HepG2 (cell line): Measurements from ENCODE around the gene ENDOD1. TPM values are rescaled to one million over a fixed set of nuclear protein-coding genes. Genes with fewer than 3 reads are reported as not detected.

Experiments
- ATAC-seq: fragments of 200-7000 bp; cut with Tn5 transposase; 3 replicates; pipeline ENCODE4 v1.9.1; 2020; ENCODE audit warnings: mild to moderate bottlenecking, moderate library complexity
- BruUV-seq: library from RNA; stranded (reverse); fragments of 400-500 nt; replicated peaks from 2 replicates; lab custom pipeline; 2021; lab: Mats Ljungman, UMichigan
- CTCF ChIA-PET: fragments of 300-600 bp; formaldehyde crosslinking; extraction: SDS; loops from one replicate; lab custom pipeline; 2021; ENCODE audit warnings: low total read pairs, inconsistent platforms, low intra/inter-chr PET ratio; lab: Yijun Ruan, JAX
- POLR2A ChIA-PET: fragments of 350-600 bp; sonication (Branson Sonifier 250); formaldehyde crosslinking; loops from one replicate; lab custom pipeline; 2020; ENCODE audit warnings: antibody characterized with exemption, inconsistent platforms; lab: Yijun Ruan, JAX
- DNase-seq: peaks from one replicate; pipeline ENCODE4 v3.0.0-alpha.2; 2015; ENCODE audit warnings: low spot score
- FAIRE-seq: peaks from 3 replicates; lab custom pipeline; 2011; peaks lifted over from hg19 to GRCh38; lab: Jason Lieb, UNC
- H2AFZ ChIP-seq: one replicate; pipeline ENCODE4 v1.6.1; 2011; ENCODE audit warnings: low read length, inconsistent platforms
- H3K27ac ChIP-seq: fragments of 300-600 bp; 3 replicates; pipeline ENCODE4 v1.8.0; 2011; ENCODE audit warnings: mixed run types, mild to moderate bottlenecking, mixed read lengths, low read length, inconsistent platforms; ENCODE audit not compliant: insufficient read depth; ENCODE audit errors: extremely low read length
- H3K27me3 ChIP-seq, 2 experiments: fragments of 200-600 bp in 1 of 2; 2 replicates in 1 of 2; 3 replicates in 1 of 2; pipeline versions ENCODE4 v1.6.0 to v1.8.0; 2011; ENCODE audit warnings: low read length in 2 of 2, mild to moderate bottlenecking in 2 of 2, moderate library complexity in 2 of 2, inconsistent platforms in 1 of 2; ENCODE audit not compliant: insufficient read depth in 2 of 2, control insufficient read depth in 1 of 2
- H3K36me3 ChIP-seq, 2 experiments: fragments of 200-600 bp in 1 of 2; replicated peaks in 1 of 2; 2 replicates in 1 of 2; 3 replicates in 1 of 2; pipeline versions ENCODE4 v1.5.1 to v1.8.0; 2011; ENCODE audit warnings: low read length in 2 of 2, inconsistent platforms in 1 of 2; ENCODE audit not compliant: insufficient read depth in 2 of 2, control insufficient read depth in 1 of 2
- H3K4me1 ChIP-seq: 2 replicates; pipeline ENCODE4 v1.5.1; 2012; ENCODE audit warnings: low read length, inconsistent platforms; ENCODE audit not compliant: insufficient read depth
- H3K4me2 ChIP-seq: 2 replicates; pipeline ENCODE4 v1.6.0; 2011; ENCODE audit warnings: low read depth, low read length, inconsistent platforms
- H3K4me3 ChIP-seq, 3 experiments: fragments of 200-600 bp in 1 of 3; sonication (generic), shearing (Covaris generic) in 1 of 3; replicated peaks in 1 of 3; 2 replicates each; pipeline ENCODE4 v1.5.1; 2011 to 2016; ENCODE audit warnings: low read length in 3 of 3, inconsistent platforms in 2 of 3, low read depth in 2 of 3, mild to moderate bottlenecking in 2 of 3, control low read depth in 1 of 3, mixed read lengths in 1 of 3; ENCODE audit not compliant: insufficient read depth in 1 of 3
- H3K79me2 ChIP-seq: one replicate; pipeline ENCODE4 v1.6.1; 2011; ENCODE audit warnings: low read length, inconsistent platforms; ENCODE audit not compliant: insufficient read depth
- H3K9ac ChIP-seq: 2 replicates; pipeline ENCODE4 v1.6.0; 2011; ENCODE audit warnings: mild to moderate bottlenecking, low read depth, low read length, inconsistent platforms; ENCODE audit not compliant: insufficient read depth
- H3K9me3 ChIP-seq: 2 replicates; pipeline ENCODE4 v1.5.1; 2012; ENCODE audit warnings: mild to moderate bottlenecking, low read length
- H4K20me1 ChIP-seq: 2 replicates; pipeline ENCODE4 v1.6.0; 2011; ENCODE audit warnings: inconsistent platforms, mild to moderate bottlenecking, low read length, moderate library complexity; ENCODE audit not compliant: insufficient read depth
- CBFB ChIP-seq: sonication (generic); formaldehyde crosslinking; IDR thresholded peaks from 2 replicates; pipeline ENCODE4 v1.4.0; 2020; ENCODE audit warnings: missing genetic modification reagents
- CEBPB ChIP-seq: IDR thresholded peaks from 2 replicates; pipeline ENCODE4 v1.6.1; 2011; ENCODE audit warnings: low read depth, low read length, improper control_type of control experiment, borderline replicate concordance
- HNRNPL ChIP-seq: fragments of 200-400 bp; formaldehyde crosslinking; IDR thresholded peaks from 2 replicates; pipeline ENCODE4 v1.6.1; 2017; ENCODE audit warnings: mild to moderate bottlenecking, low read depth, low read length
- KDM5A ChIP-seq: fragments of 200-600 bp; sonication (generic); IDR thresholded peaks from 2 replicates; pipeline ENCODE4 v1.7.0; 2018; ENCODE audit warnings: antibody characterized with exemption, mild to moderate bottlenecking, low read length, borderline replicate concordance
- MAFK ChIP-seq, 2 experiments: IDR thresholded peaks in 1 of 2; conservative IDR thresholded peaks in 1 of 2; 2 replicates each; pipeline ENCODE4 v1.6.1; 2011; ENCODE audit warnings: improper control_type of control experiment in 2 of 2, low read length in 2 of 2
- MIER2 ChIP-seq: IDR thresholded peaks from 2 replicates; pipeline ENCODE4 v1.6.1; 2016; ENCODE audit warnings: missing biosample characterization, missing genetic modification reagents
- MYNN ChIP-seq: sonication (generic); formaldehyde crosslinking; IDR thresholded peaks from 2 replicates; pipeline ENCODE4 v1.4.0; 2020; ENCODE audit warnings: mild to moderate bottlenecking, low read depth, missing genetic modification reagents
- ONECUT2 ChIP-seq: sonication (generic); formaldehyde crosslinking; IDR thresholded peaks from 2 replicates; pipeline ENCODE4 v1.4.0; 2020; ENCODE audit warnings: missing genetic modification reagents
- XRCC5 ChIP-seq: fragments of 200-400 bp; formaldehyde crosslinking; optimal IDR thresholded peaks from 2 replicates; pipeline ENCODE3; 2017; ENCODE audit warnings: mild to moderate bottlenecking, low read length
- ZFP41 ChIP-seq: sonication (generic); formaldehyde crosslinking; IDR thresholded peaks from 2 replicates; pipeline ENCODE4 v1.4.0; 2020; ENCODE audit warnings: mild to moderate bottlenecking, missing genetic modification reagents, borderline replicate concordance
- ZNF460 ChIP-seq: sonication (generic); formaldehyde crosslinking; IDR thresholded peaks from 2 replicates; pipeline ENCODE4 v1.5.1; 2020; ENCODE audit warnings: missing genetic modification reagents, mild to moderate bottlenecking, borderline replicate concordance
- ZNF589 ChIP-seq: sonication (generic); formaldehyde crosslinking; conservative IDR thresholded peaks from 2 replicates; pipeline ENCODE4 v1.8.0; 2022; ENCODE audit warnings: mild to moderate bottlenecking, moderate library complexity, missing genetic modification reagents
- WGBS: methylation state at CpG from one replicate; pipeline ENCODE4 v1.1.6; 2017; ENCODE audit warnings: low lambda C conversion rate; 5-methylcytosine and 5-hydroxymethylcytosine counted together
- in situ Hi-C: cut with HindIII; loops from 2 replicates; pipeline ENCODE4 v1.10.0; 2017; ENCODE audit warnings: low pct_unique_long_range_greater_than_20kb; ENCODE audit not compliant: extremely low pct_ligation_motif_present
- intact Hi-C: fragments of 100-400 bp; cut with micrococcal nuclease; formaldehyde crosslinking; loops from one replicate; pipeline ENCODE4 v1.10.0; 2022; ENCODE audit not compliant: unreplicated experiment
- polyA plus RNA-seq, 8 experiments: library from polyadenylated mRNA; depleted of rRNA in 3 of 8; stranded (reverse) in 7 of 8; unstranded in 1 of 8; fragments of >200 nt; fragmentation: Illumina TruSeq in 4 of 8; extraction: Trizol in 4 of 8; gene quantifications; 2 replicates each; pipeline versions ENCODE4 v1.2.1 to v1.2.3, GENCODE V29; 2011 to 2016; ENCODE audit warnings: low read depth in 4 of 8, missing spikeins in 1 of 8, mixed read lengths in 1 of 8; ENCODE audit not compliant: insufficient read depth in 1 of 8
- total RNA-seq, 5 experiments: library from RNA; depleted of rRNA; stranded (reverse); fragments of >200 nt; fragmentation: Illumina TruSeq; extraction: Trizol; gene quantifications; 2 replicates each; pipeline ENCODE4 v1.2.3, GENCODE V29; 2016; ENCODE audit warnings: low read depth in 1 of 5
- TF ChIP-seq, protein P1 (sequence below): sonication (generic); formaldehyde crosslinking; conservative IDR thresholded peaks from 2 replicates; pipeline ENCODE4 v1.4.0; 2020; ENCODE audit warnings: missing genetic modification reagents

ENDOD1 gene
- total and polyA plus RNA-seq, 2 of the 13 experiments (the other 11 are each of a cell fraction or from before 2014, with no cell fraction given), result 2.0 to 6.8 TPM

- no peaks in the 10 kb centered on the region for H3K27me3 ChIP-seq
- TF ChIP-seq CEBPB (peak; percentile 29; the same call in 1 of the 2 replicates), ONECUT2 (CRISPR knock-in tag) (no peak)
- TF ChIP-seq, all 625 proteins: peak for 1
- CTCF ChIA-PET, result no interaction called here
- no peaks in the 10 kb centered on the region for H4K20me1 ChIP-seq
- H3K27ac ChIP-seq, result no peak overlapping the region
- no peak for FAIRE-seq
- no peak for DNase-seq
- intact Hi-C loops (no loop called here), in situ Hi-C loops (no loop called here)
- no peaks in the 10 kb centered on the region for H3K36me3 ChIP-seq
- POLR2A ChIA-PET, result no interaction called here
- H3K4me2 ChIP-seq, result no peak overlapping the region
- no peak overlapping the region for H2AFZ ChIP-seq
- H3K9ac ChIP-seq, result no peak overlapping the region
- ATAC-seq, result no peak
- H3K79me2 ChIP-seq, result no peaks in the 10 kb centered on the region
- no peaks in the 10 kb centered on the region for H3K4me1 ChIP-seq
- WGBS, result 34% methylated on average over 5 of the region's 5 CpGs
- H3K4me3 ChIP-seq, result no peak overlapping the region
- H3K9me3 ChIP-seq, result no peaks in the 10 kb centered on the region
- no TSS peak for BruUV-seq
These were observed 80.6 kb downstream of the ENDOD1 start for GRCh38 chr11:95170294-95170693.

DNA sequence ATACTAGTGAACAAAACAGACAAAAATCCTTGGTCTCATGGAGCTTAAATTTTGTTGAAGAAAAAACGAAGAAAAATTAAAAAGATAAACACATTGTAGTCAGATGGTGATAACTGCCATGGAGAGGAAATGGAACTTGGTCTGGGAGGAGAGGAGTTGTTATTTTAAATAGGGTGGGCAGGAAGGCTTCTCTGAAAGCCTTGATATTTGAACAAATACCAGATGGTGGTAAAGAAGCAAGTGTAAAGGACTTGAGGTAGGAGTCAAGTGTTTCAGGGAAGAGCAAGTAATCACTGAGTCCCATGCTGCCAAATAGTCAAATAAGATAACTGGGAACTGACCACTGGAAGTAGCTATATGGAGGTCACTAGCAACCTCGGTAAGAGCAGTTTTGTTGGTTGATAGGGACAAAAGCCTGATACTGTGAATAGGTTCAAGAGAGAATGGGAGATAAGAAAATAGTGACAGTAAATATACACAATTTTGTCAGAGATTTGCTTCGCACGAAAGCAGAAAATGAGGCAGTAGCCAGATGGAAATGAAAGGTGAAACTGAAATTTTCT is 86.3 kb downstream of the ENDOD1 start:
- H3K79me2 ChIP-seq, result no peaks in the 10 kb centered on the region
- CTCF ChIA-PET, result no interaction called here
- 64% methylated on average over 4 of the region's 4 CpGs for WGBS
- intact Hi-C loops, result no loop called here
- FAIRE-seq, result no peak
- BruUV-seq, result no TSS peak
- H3K4me1 ChIP-seq, result no peaks in the 10 kb centered on the region
- no peaks in the 10 kb centered on the region for H3K27me3 ChIP-seq
- TF ChIP-seq, protein P1, sequence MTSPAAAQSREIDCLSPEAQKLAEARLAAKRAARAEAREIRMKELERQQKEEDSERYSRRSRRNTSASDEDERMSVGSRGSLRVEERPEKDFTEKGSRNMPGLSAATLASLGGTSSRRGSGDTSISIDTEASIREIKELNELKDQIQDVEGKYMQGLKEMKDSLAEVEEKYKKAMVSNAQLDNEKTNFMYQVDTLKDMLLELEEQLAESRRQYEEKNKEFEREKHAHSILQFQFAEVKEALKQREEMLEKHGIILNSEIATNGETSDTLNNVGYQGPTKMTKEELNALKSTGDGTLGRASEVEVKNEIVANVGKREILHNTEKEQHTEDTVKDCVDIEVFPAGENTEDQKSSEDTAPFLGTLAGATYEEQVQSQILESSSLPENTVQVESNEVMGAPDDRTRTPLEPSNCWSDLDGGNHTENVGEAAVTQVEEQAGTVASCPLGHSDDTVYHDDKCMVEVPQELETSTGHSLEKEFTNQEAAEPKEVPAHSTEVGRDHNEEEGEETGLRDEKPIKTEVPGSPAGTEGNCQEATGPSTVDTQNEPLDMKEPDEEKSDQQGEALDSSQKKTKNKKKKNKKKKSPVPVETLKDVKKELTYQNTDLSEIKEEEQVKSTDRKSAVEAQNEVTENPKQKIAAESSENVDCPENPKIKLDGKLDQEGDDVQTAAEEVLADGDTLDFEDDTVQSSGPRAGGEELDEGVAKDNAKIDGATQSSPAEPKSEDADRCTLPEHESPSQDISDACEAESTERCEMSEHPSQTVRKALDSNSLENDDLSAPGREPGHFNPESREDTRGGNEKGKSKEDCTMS (CRISPR knock-in tag), result no peak
- TF ChIP-seq HNRNPL, result no peak
- no peak for TF ChIP-seq XRCC5
- TF ChIP-seq MYNN, result no peak
- no peak for TF ChIP-seq KDM5A
- TF ChIP-seq MIER2 (CRISPR knock-in tag), result no peak
- no peak for TF ChIP-seq ZNF589 (CRISPR knock-in tag)
- no peak for TF ChIP-seq MAFK (conservative IDR thresholded peaks at IDR 0.05 in 1 of 2, IDR thresholded peaks at IDR 0.05 in 1 of 2; ENCODE audit: low read length in 2 of 2)
- TF ChIP-seq ZFP41 (CRISPR knock-in tag), result no peak
- TF ChIP-seq CBFB (CRISPR knock-in tag), result no peak
- no peak for TF ChIP-seq ZNF460 (CRISPR knock-in tag)
- TF ChIP-seq, all 625 proteins: peak for 0
- ATAC-seq (no peak), DNase-seq (no peak)
- H3K9ac ChIP-seq, result no peak overlapping the region
- H2AFZ ChIP-seq, result no peak overlapping the region
- in situ Hi-C loops, result no loop called here
- no peak overlapping the region for H3K4me2 ChIP-seq
- H3K27ac ChIP-seq, result no peak overlapping the region
- no peak overlapping the region for H3K4me3 ChIP-seq
- H4K20me1 ChIP-seq, result no peaks in the 10 kb centered on the region
- no peaks in the 10 kb centered on the region for H3K9me3 ChIP-seq
- H3K36me3 ChIP-seq, result no peaks in the 10 kb centered on the region
- POLR2A ChIA-PET, result no interaction called here
